ENCODE measurements around the gene ZP4. TPM values are rescaled to one million over a fixed set of nuclear protein-coding genes. Genes with fewer than 3 reads are reported as not detected.

ZP4 gene
- total and polyA plus RNA-seq, 10 donors = not detected

- H3K36me3 ChIP-seq = no peaks in the 10 kb centered on the region
- no peak overlapping the region for H3K27ac ChIP-seq
- H3K27me3 ChIP-seq (replicated peaks in 1 of 7) = no peaks in the 10 kb centered on the region
- intact Hi-C loops (cut with DNase I; ENCODE audit: low total_unique reads) = no loop called here
- H3K4me1 ChIP-seq = no peaks in the 10 kb centered on the region
- peaks cover 0 to 26% (median 16%) of the 10 kb centered on the region in 8 donors for H3K9me3 ChIP-seq
- no peak overlapping the region for H3K4me3 ChIP-seq
- TF ChIP-seq POLR2A (IDR thresholded peaks at IDR 0.05) = no peak
- TF ChIP-seq POLR2AphosphoS5 (IDR thresholded peaks at IDR 0.05) = no peak
- no peak for TF ChIP-seq CTCF (IDR thresholded peaks at IDR 0.05 in 8 of 11, conservative IDR thresholded peaks at IDR 0.05 in 3 of 11)
- DNase-seq = no peak
Measured at GRCh38 chr1:237911911-237912310, 21.2 kb upstream of the ZP4 start.

- WGBS, 5 donors = 79 to 95% (median 86%) methylated on average over 2 of the region's 2 CpGs
- TF ChIP-seq CTCF (IDR thresholded peaks at IDR 0.05 in 8 of 11, conservative IDR thresholded peaks at IDR 0.05 in 3 of 11) (no peak), POLR2A (IDR thresholded peaks at IDR 0.05) (no peak), POLR2AphosphoS5 (IDR thresholded peaks at IDR 0.05) (no peak)
- Histone ChIP-seq H3K4me1 (no peaks in the 10 kb centered on the region), H3K27ac (no peak overlapping the region), H3K36me3 (no peaks in the 10 kb centered on the region), H3K9me3 (peaks cover 0 to 22% (median 16%) of the 10 kb centered on the region in 8 donors), H3K4me3 (no peak overlapping the region), H3K27me3 (replicated peaks in 1 of 7) (no peaks in the 10 kb centered on the region)
- intact Hi-C loops (cut with DNase I; ENCODE audit: low total_unique reads) = no loop called here
- no peak for DNase-seq
Measured at GRCh38 chr1:237910834-237911233, 20.1 kb upstream of the ZP4 start.

GRCh38 chr1:237903961-237904360 is 13.2 kb upstream of the ZP4 start:
- TF ChIP-seq CTCF (IDR thresholded peaks at IDR 0.05 in 8 of 11, conservative IDR thresholded peaks at IDR 0.05 in 3 of 11) = no peak
- no peak for TF ChIP-seq POLR2AphosphoS5 (IDR thresholded peaks at IDR 0.05)
- TF ChIP-seq POLR2A (IDR thresholded peaks at IDR 0.05) = no peak
- no peaks in the 10 kb centered on the region for H3K36me3 ChIP-seq
- WGBS, 5 donors = 83 to 96% (median 90%) methylated on average over 2 of the region's 2 CpGs
- intact Hi-C loops (cut with DNase I; ENCODE audit: low total_unique reads) = no loop called here
- H3K27ac ChIP-seq = no peak overlapping the region
- H3K9me3 ChIP-seq = no peaks in the 10 kb centered on the region
- DNase-seq = no peak
- H3K4me1 ChIP-seq = no peaks in the 10 kb centered on the region
- H3K27me3 ChIP-seq (replicated peaks in 1 of 7) = no peaks in the 10 kb centered on the region
- no peak overlapping the region for H3K4me3 ChIP-seq

GRCh38 chr1:237902960-237903743 is 12.4 kb upstream of the ZP4 start:
- TF ChIP-seq CTCF (IDR thresholded peaks at IDR 0.05 in 8 of 11, conservative IDR thresholded peaks at IDR 0.05 in 3 of 11) = no peak
- no peak for TF ChIP-seq POLR2A (IDR thresholded peaks at IDR 0.05)
- no peak for TF ChIP-seq POLR2AphosphoS5 (IDR thresholded peaks at IDR 0.05)
- intact Hi-C loops (cut with DNase I; ENCODE audit: low total_unique reads) = no loop called here
- 77 to 93% (median 80%) methylated on average over 4 of the region's 4 CpGs for WGBS, 5 donors

More at GRCh38 chr1:237902960-237903743, 12.4 kb upstream of the ZP4 start:
- DNase-seq = no peak
- Histone ChIP-seq H3K36me3 (no peaks in the 10 kb centered on the region), H3K27ac (no peak overlapping the region), H3K4me1 (no peaks in the 10 kb centered on the region), H3K27me3 (replicated peaks in 1 of 7) (no peaks in the 10 kb centered on the region), H3K4me3 (no peak overlapping the region), H3K9me3 (no peaks in the 10 kb centered on the region)
